ENCODE data around the gene TNIP1. TPM values are rescaled to one million over a fixed set of nuclear protein-coding genes. Genes with fewer than 3 reads are reported as not detected.

Gene TNIP1
- total and polyA plus RNA-seq, 5 donors from 2014 or later: 46.9 to 259 (median 61.4) TPM

GRCh38 chr5:151005950-151006576 is 74.8 kb downstream of the TNIP1 start:
- Histone ChIP-seq H3K27ac (ENCODE audit: insufficient read depth, low read length, poor library complexity, severe bottlenecking) (no peak overlapping the region), H3K36me3 (ENCODE audit: control insufficient read depth, insufficient read depth, low read length) (no peaks in the 10 kb centered on the region), H3K4me3 (ENCODE audit: low read depth, low read length) (no peak overlapping the region), H3K9me3 (ENCODE audit: control insufficient read depth in 2 of 2, low read length in 2 of 2) (no peaks in the 10 kb centered on the region), H3K4me1 (ENCODE audit: control insufficient read depth, insufficient read depth, low read length, poor library complexity, severe bottlenecking) (no peaks in the 10 kb centered on the region), H3K27me3 (ENCODE audit: control insufficient read depth, insufficient read depth, low read length) (no peaks in the 10 kb centered on the region)
- ATAC-seq (ENCODE audit: low read depth in 2 of 2): no peak
- Mint-ChIP-seq H3K4me3 (no peak overlapping the region), H3K27ac (no peak overlapping the region), H3K4me1 (no peaks in the 10 kb centered on the region), H3K27me3 (peaks cover 4% of the 10 kb centered on the region), H3K36me3 (no peaks in the 10 kb centered on the region), H3K9me3 (peaks cover 0 to 1% (median 0%) of the 10 kb centered on the region in 7 donors)
- no peak for DNase-seq

- ATAC-seq (ENCODE audit: low read depth in 2 of 2) (no peak), DNase-seq (no peak)
- Histone ChIP-seq H3K36me3 (ENCODE audit: control insufficient read depth, insufficient read depth, low read length) (no peaks in the 10 kb centered on the region), H3K27me3 (ENCODE audit: control insufficient read depth, insufficient read depth, low read length) (no peaks in the 10 kb centered on the region), H3K4me1 (ENCODE audit: control insufficient read depth, insufficient read depth, low read length, poor library complexity, severe bottlenecking) (no peaks in the 10 kb centered on the region), H3K4me3 (ENCODE audit: low read depth, low read length) (no peak overlapping the region), H3K9me3 (ENCODE audit: control insufficient read depth in 2 of 2, low read length in 2 of 2) (no peaks in the 10 kb centered on the region), H3K27ac (ENCODE audit: insufficient read depth, low read length, poor library complexity, severe bottlenecking) (no peak overlapping the region)
- Mint-ChIP-seq H3K27me3 (peaks cover 8% of the 10 kb centered on the region), H3K36me3 (no peaks in the 10 kb centered on the region), H3K27ac (no peak overlapping the region), H3K4me3 (no peak overlapping the region), H3K9me3 (peaks cover 0 to 1% (median 0%) of the 10 kb centered on the region in 7 donors), H3K4me1 (no peaks in the 10 kb centered on the region)
These were observed 75.5 kb downstream of the TNIP1 start for GRCh38 chr5:151005187-151005949.

GRCh38 chr5:151004499-151004898 is 76.3 kb downstream of the TNIP1 start:
- H3K36me3 ChIP-seq (ENCODE audit: control insufficient read depth, insufficient read depth, low read length): no peaks in the 10 kb centered on the region
- H3K27ac ChIP-seq (ENCODE audit: insufficient read depth, low read length, poor library complexity, severe bottlenecking): no peak overlapping the region
- Mint-ChIP-seq H3K4me3 (no peak overlapping the region), H3K27me3 (peaks cover 12% of the 10 kb centered on the region), H3K4me1 (no peaks in the 10 kb centered on the region), H3K27ac (no peak overlapping the region), H3K9me3 (peaks cover 0 to 1% (median 0%) of the 10 kb centered on the region in 7 donors), H3K36me3 (no peaks in the 10 kb centered on the region)
- H3K4me1 ChIP-seq (ENCODE audit: control insufficient read depth, insufficient read depth, low read length, poor library complexity, severe bottlenecking): no peaks in the 10 kb centered on the region
- no peaks in the 10 kb centered on the region for H3K27me3 ChIP-seq (ENCODE audit: control insufficient read depth, insufficient read depth, low read length)
- no peak overlapping the region for H3K4me3 ChIP-seq (ENCODE audit: low read depth, low read length)
- ATAC-seq (ENCODE audit: low read depth in 2 of 2): no peak
- H3K9me3 ChIP-seq (ENCODE audit: control insufficient read depth in 2 of 2, low read length in 2 of 2): no peaks in the 10 kb centered on the region
- DNase-seq: no peak

- H3K27ac Mint-ChIP-seq: no peak overlapping the region
- Histone ChIP-seq H3K4me3 (ENCODE audit: low read depth, low read length) (no peak overlapping the region), H3K36me3 (ENCODE audit: control insufficient read depth, insufficient read depth, low read length) (no peaks in the 10 kb centered on the region), H3K4me1 (ENCODE audit: control insufficient read depth, insufficient read depth, low read length, poor library complexity, severe bottlenecking) (no peaks in the 10 kb centered on the region), H3K9me3 (ENCODE audit: control insufficient read depth in 2 of 2, low read length in 2 of 2) (no peaks in the 10 kb centered on the region), H3K27ac (ENCODE audit: insufficient read depth, low read length, poor library complexity, severe bottlenecking) (no peak overlapping the region), H3K27me3 (ENCODE audit: control insufficient read depth, insufficient read depth, low read length) (no peaks in the 10 kb centered on the region)
- H3K4me1 Mint-ChIP-seq: no peaks in the 10 kb centered on the region
- peaks cover 18% of the 10 kb centered on the region for H3K27me3 Mint-ChIP-seq
- peaks cover 0 to 1% (median 0%) of the 10 kb centered on the region in 7 donors for H3K9me3 Mint-ChIP-seq
- H3K4me3 Mint-ChIP-seq: no peak overlapping the region
- no peaks in the 10 kb centered on the region for H3K36me3 Mint-ChIP-seq
- no peak for ATAC-seq (ENCODE audit: low read depth in 2 of 2)
- no peak for DNase-seq
These were observed 77.4 kb downstream of the TNIP1 start for GRCh38 chr5:151003503-151003860.

- Histone ChIP-seq H3K4me1 (ENCODE audit: control insufficient read depth, insufficient read depth, low read length, poor library complexity, severe bottlenecking) (no peaks in the 10 kb centered on the region), H3K27me3 (ENCODE audit: control insufficient read depth, insufficient read depth, low read length) (no peaks in the 10 kb centered on the region), H3K27ac (ENCODE audit: insufficient read depth, low read length, poor library complexity, severe bottlenecking) (no peak overlapping the region), H3K4me3 (ENCODE audit: low read depth, low read length) (no peak overlapping the region), H3K9me3 (ENCODE audit: control insufficient read depth in 2 of 2, low read length in 2 of 2) (no peaks in the 10 kb centered on the region), H3K36me3 (ENCODE audit: control insufficient read depth, insufficient read depth, low read length) (no peaks in the 10 kb centered on the region)
- DNase-seq (no peak), ATAC-seq (ENCODE audit: low read depth in 2 of 2) (no peak)
- H3K4me1 Mint-ChIP-seq: no peaks in the 10 kb centered on the region
- H3K27ac Mint-ChIP-seq: peak overlapping the region in 1 of 3 donors; percentile 43
- no peak overlapping the region for H3K4me3 Mint-ChIP-seq
- peaks cover 19% of the 10 kb centered on the region for H3K27me3 Mint-ChIP-seq
- H3K36me3 Mint-ChIP-seq: no peaks in the 10 kb centered on the region
- H3K9me3 Mint-ChIP-seq: peaks cover 0 to 1% (median 0%) of the 10 kb centered on the region in 7 donors
These were observed 77.9 kb downstream of the TNIP1 start for GRCh38 chr5:151002681-151003502.

- no peak overlapping the region for H3K4me3 Mint-ChIP-seq
- Histone ChIP-seq H3K36me3 (ENCODE audit: control insufficient read depth, insufficient read depth, low read length) (no peaks in the 10 kb centered on the region), H3K4me3 (ENCODE audit: low read depth, low read length) (no peak overlapping the region), H3K27me3 (ENCODE audit: control insufficient read depth, insufficient read depth, low read length) (no peaks in the 10 kb centered on the region), H3K4me1 (ENCODE audit: control insufficient read depth, insufficient read depth, low read length, poor library complexity, severe bottlenecking) (no peaks in the 10 kb centered on the region), H3K9me3 (ENCODE audit: control insufficient read depth in 2 of 2, low read length in 2 of 2) (no peaks in the 10 kb centered on the region), H3K27ac (ENCODE audit: insufficient read depth, low read length, poor library complexity, severe bottlenecking) (no peak overlapping the region)
- no peak for ATAC-seq (ENCODE audit: low read depth in 2 of 2)
- H3K4me1 Mint-ChIP-seq: no peaks in the 10 kb centered on the region
- peaks cover 19% of the 10 kb centered on the region for H3K27me3 Mint-ChIP-seq
- no peak for DNase-seq
- peaks cover 0 to 1% (median 0%) of the 10 kb centered on the region in 7 donors for H3K9me3 Mint-ChIP-seq
- H3K36me3 Mint-ChIP-seq: peaks cover 3% of the 10 kb centered on the region
- no peak overlapping the region for H3K27ac Mint-ChIP-seq
These were observed 78.6 kb downstream of the TNIP1 start for GRCh38 chr5:151002250-151002649.

GRCh38 chr5:151001436-151001835 is 79.4 kb downstream of the TNIP1 start:
- no peaks in the 10 kb centered on the region for H3K27me3 ChIP-seq (ENCODE audit: control insufficient read depth, insufficient read depth, low read length)
- Mint-ChIP-seq H3K27ac (no peak overlapping the region), H3K9me3 (peaks cover 0 to 1% (median 0%) of the 10 kb centered on the region in 7 donors), H3K36me3 (peaks cover 3% of the 10 kb centered on the region), H3K4me1 (no peaks in the 10 kb centered on the region), H3K4me3 (no peak overlapping the region), H3K27me3 (peaks cover 19% of the 10 kb centered on the region)
- H3K4me1 ChIP-seq (ENCODE audit: control insufficient read depth, insufficient read depth, low read length, poor library complexity, severe bottlenecking): no peaks in the 10 kb centered on the region
- no peak overlapping the region for H3K4me3 ChIP-seq (ENCODE audit: low read depth, low read length)
- DNase-seq: no peak
- no peaks in the 10 kb centered on the region for H3K36me3 ChIP-seq (ENCODE audit: control insufficient read depth, insufficient read depth, low read length)
- H3K9me3 ChIP-seq (ENCODE audit: control insufficient read depth in 2 of 2, low read length in 2 of 2): no peaks in the 10 kb centered on the region
- no peak for ATAC-seq (ENCODE audit: low read depth in 2 of 2)
- no peak overlapping the region for H3K27ac ChIP-seq (ENCODE audit: insufficient read depth, low read length, poor library complexity, severe bottlenecking)

Measured in CD4-positive, CD25-positive, alpha-beta regulatory T cell (primary cell).